ENCODE results near the gene STRN4. TPM values are rescaled to one million over a fixed set of nuclear protein-coding genes. Genes with fewer than 3 reads are reported as not detected.

The STRN4 gene
- total RNA-seq, 2 donors from 2014 or later = 51.4 to 55.5 TPM

GRCh38 chr19:46737761-46738171 lies 8.5 kb downstream of the STRN4 start:
- intact Hi-C loops (cut with DNase I) = no loop called here

GRCh38 chr19:46737298-46737654 lies 9.0 kb downstream of the STRN4 start:
- Histone ChIP-seq H3K4me3 (no peak overlapping the region), H3K27ac (peak overlapping the region in 1 of 4 donors; percentile 14), H3K9me3 (no peaks in the 10 kb centered on the region), H3K36me3 (replicated peaks in 1 of 2; ENCODE audit: insufficient read depth in 1 of 2, low read depth in 2 of 2) (peaks cover 0 to 4% of the 10 kb centered on the region in 2 donors), H3K4me1 (peaks cover 11% of the 10 kb centered on the region), H3K27me3 (no peaks in the 10 kb centered on the region)
- intact Hi-C loops (cut with DNase I) = no loop called here
- no peak for ATAC-seq
- DNase-seq = no peak
- no peak for TF ChIP-seq POLR2A (IDR thresholded peaks at IDR 0.05)
- no peak for TF ChIP-seq CTCF (IDR thresholded peaks at IDR 0.05)
- 66 to 68% methylated on average over 6 to 7 of the region's 7 CpGs for WGBS, 2 donors

More at GRCh38 chr19:46737761-46738171, 8.5 kb downstream of the STRN4 start:
- 81% methylated on average over 18 to 19 of the region's 19 CpGs for WGBS, 2 donors
- H3K27me3 ChIP-seq = no peaks in the 10 kb centered on the region
- DNase-seq (no peak), ATAC-seq (no peak)
- no peaks in the 10 kb centered on the region for H3K9me3 ChIP-seq
- H3K4me1 ChIP-seq = peaks cover 11% of the 10 kb centered on the region
- no peak overlapping the region for H3K4me3 ChIP-seq
- no peak overlapping the region for H3K27ac ChIP-seq
- H3K36me3 ChIP-seq (replicated peaks in 1 of 2; ENCODE audit: insufficient read depth in 1 of 2, low read depth in 2 of 2) = peaks cover 0 to 4% of the 10 kb centered on the region in 2 donors
- TF ChIP-seq POLR2A (IDR thresholded peaks at IDR 0.05) = no peak
- no peak for TF ChIP-seq CTCF (IDR thresholded peaks at IDR 0.05)

- ATAC-seq = peak; percentile 69
- Histone ChIP-seq H3K27ac (peak overlapping the region in 2 of 4 donors; percentile 5 to 14), H3K36me3 (replicated peaks in 1 of 2; ENCODE audit: insufficient read depth in 1 of 2, low read depth in 2 of 2) (peaks cover 0 to 7% of the 10 kb centered on the region in 2 donors), H3K4me1 (peaks cover 11% of the 10 kb centered on the region), H3K27me3 (no peaks in the 10 kb centered on the region), H3K9me3 (no peaks in the 10 kb centered on the region), H3K4me3 (no peak overlapping the region)
- DNase-seq = peak in 3 of 4 donors; percentile 56 to 63 (median 61)
- intact Hi-C loops (cut with DNase I) = no loop called here
- TF ChIP-seq CTCF (IDR thresholded peaks at IDR 0.05) = no peak
- TF ChIP-seq POLR2A (IDR thresholded peaks at IDR 0.05) = no peak
- WGBS, 2 donors = 60 to 76% methylated on average over 17 to 22 of the region's 22 CpGs
These were observed 9.5 kb downstream of the STRN4 start for GRCh38 chr19:46736531-46737297.

- H3K9me3 ChIP-seq = no peaks in the 10 kb centered on the region
- DNase-seq (no peak), ATAC-seq (no peak)
- 80 to 87% methylated on average over 11 of the region's 11 CpGs for WGBS, 2 donors
- TF ChIP-seq CTCF (IDR thresholded peaks at IDR 0.05) = no peak
- TF ChIP-seq POLR2A (IDR thresholded peaks at IDR 0.05) = no peak
- no peaks in the 10 kb centered on the region for H3K4me1 ChIP-seq
- H3K4me3 ChIP-seq = no peak overlapping the region
- peaks cover 0 to 22% of the 10 kb centered on the region in 2 donors for H3K36me3 ChIP-seq (replicated peaks in 1 of 2; ENCODE audit: insufficient read depth in 1 of 2, low read depth in 2 of 2)
- H3K27me3 ChIP-seq = no peaks in the 10 kb centered on the region
- H3K27ac ChIP-seq = peak overlapping the region in 1 of 4 donors; percentile 58
- intact Hi-C loops (cut with DNase I) = no loop called here
These were observed 12.5 kb downstream of the STRN4 start for GRCh38 chr19:46733690-46734292.
